HEK293 (cell line): ENCODE measurements around the gene ACVR1C.

Experiments
- ATF2 ChIP-seq: fragments of 450-650 bp; formaldehyde crosslinking; IDR thresholded peaks from 2 replicates; pipeline ENCODE4 v1.5.1; 2016; ENCODE audit warnings: missing biosample characterization, missing genetic modification characterization, low read depth
- INSM2 ChIP-seq: fragments of 450-650 bp; formaldehyde crosslinking; IDR thresholded peaks from 2 replicates; pipeline ENCODE4 v1.5.1; 2016; ENCODE audit warnings: missing biosample characterization, missing genetic modification characterization
- MEIS1 ChIP-seq: sonication (generic); formaldehyde crosslinking; IDR thresholded peaks from 2 replicates; pipeline ENCODE4 v1.8.1; 2022; ENCODE audit warnings: missing genetic modification reagents, mild to moderate bottlenecking, borderline replicate concordance
- ZBTB8A ChIP-seq: fragments of 450-650 bp; formaldehyde crosslinking; IDR thresholded peaks from 2 replicates; pipeline ENCODE4 v1.5.1; 2016; ENCODE audit warnings: missing biosample characterization, missing genetic modification characterization
- ZNF335 ChIP-seq: fragments of 450-650 bp; formaldehyde crosslinking; conservative IDR thresholded peaks from 2 replicates; pipeline ENCODE4 v1.5.1; 2016; ENCODE audit warnings: missing biosample characterization, missing genetic modification characterization
- ZNF433 ChIP-seq: fragments of 450-650 bp; formaldehyde crosslinking; IDR thresholded peaks from 2 replicates; pipeline ENCODE4 v1.5.1; 2016; ENCODE audit warnings: missing biosample characterization, missing genetic modification characterization, low read depth

- TF ChIP-seq ATF2 (tag by site-specific recombination) (no peak), ZBTB8A (tag by site-specific recombination) (no peak), ZNF433 (tag by site-specific recombination) (no peak), ZNF335 (tag by site-specific recombination) (no peak), INSM2 (tag by site-specific recombination) (no peak), MEIS1 (CRISPR knock-in tag) (no peak)
These were observed 33.7 kb upstream of the ACVR1C start for GRCh38 chr2:157662401-157662800.
